Spleen (tissue), 11 donors: Measurements from ENCODE around the gene IQSEC1. TPM values are rescaled to one million over a fixed set of nuclear protein-coding genes. Genes with fewer than 3 reads are reported as not detected.

ENCODE experiments used
- DNase-seq: peaks from one replicate; pipeline ENCODE4 v3.0.0-alpha.2; 2020
- H3K27ac ChIP-seq, 8 donors: fragments of 200-600 bp; sonication (generic) in 7 of 8; 1 replicate in 4 of 8; 2 replicates in 4 of 8; pipeline versions ENCODE4 v1.5.0 to v1.8.0; 2016 to 2021; ENCODE audit warnings: inconsistent platforms in 4 of 8, mild to moderate bottlenecking in 4 of 8, moderate library complexity in 1 of 8
- H3K27me3 ChIP-seq, 7 donors: fragments of 200-600 bp; sonication (generic) in 6 of 7; replicated peaks in 1 of 7; 1 replicate in 4 of 7; 2 replicates in 3 of 7; pipeline versions ENCODE4 v1.5.0 to v1.8.0; 2016 to 2021; ENCODE audit warnings: inconsistent platforms in 3 of 7, mild to moderate bottlenecking in 1 of 7
- H3K36me3 ChIP-seq, 6 donors: fragments of 200-600 bp; sonication (generic) in 5 of 6; 1 replicate in 4 of 6; 2 replicates in 2 of 6; pipeline versions ENCODE4 v1.5.0 to v1.8.0; 2016 to 2021; ENCODE audit warnings: inconsistent platforms in 2 of 6
- H3K4me1 ChIP-seq, 6 donors: fragments of 200-600 bp; sonication (generic) in 5 of 6; 1 replicate in 3 of 6; 2 replicates in 3 of 6; pipeline versions ENCODE4 v1.5.0 to v1.8.0; 2016 to 2021; ENCODE audit warnings: inconsistent platforms in 3 of 6
- H3K4me3 ChIP-seq, 8 donors: fragments of 200-600 bp; sonication (generic) in 7 of 8; 1 replicate in 4 of 8; 2 replicates in 4 of 8; pipeline versions ENCODE4 v1.5.0 to v1.8.0; 2016 to 2021; ENCODE audit warnings: inconsistent platforms in 4 of 8, mild to moderate bottlenecking in 4 of 8, moderate library complexity in 2 of 8
- H3K9me3 ChIP-seq, 8 donors: fragments of 200-600 bp; sonication (generic) in 7 of 8; 1 replicate in 4 of 8; 2 replicates in 4 of 8; pipeline versions ENCODE4 v1.5.0 to v1.8.0; 2016 to 2021; ENCODE audit warnings: inconsistent platforms in 4 of 8
- POLR2A ChIP-seq, 3 donors: fragments of 450-650 bp; IDR thresholded peaks; one replicate each; pipeline ENCODE4 v1.5.1; 2017; ENCODE audit warnings: antibody characterized with exemption in 3 of 3, mild to moderate bottlenecking in 1 of 3
- POLR2AphosphoS5 ChIP-seq, 3 donors: sonication (generic); formaldehyde crosslinking; IDR thresholded peaks; one replicate each; pipeline ENCODE4 v1.5.1; 2017; ENCODE audit warnings: antibody characterized with exemption in 3 of 3
- WGBS, 5 donors: extraction: QIAGEN DNeasy Blood & Tissue Kit in 3 of 5; methylation state at CpG; one replicate each; pipeline versions ENCODE4 v1.1.5 to v1.1.7; 2013 to 2018; 5-methylcytosine and 5-hydroxymethylcytosine counted together
- intact Hi-C: fragments of 100-400 bp; cut with DNase I; formaldehyde crosslinking; loops from one replicate; pipeline ENCODE4 v1.15.0; 2023; ENCODE audit warnings: low total_unique reads
- polyA plus RNA-seq, 3 donors: library from polyadenylated mRNA; stranded (reverse); fragments of 200-250 nt; gene quantifications; one replicate each; pipeline ENCODE4 v1.2.1, GENCODE V29; 2013
- total RNA-seq, 7 donors: library from RNA; depleted of rRNA in 3 of 7; stranded (reverse); fragments of >200 nt in 3 of 7; fragmentation: NEBNext Ultra II Directional in 4 of 7; extraction: Animal tissue kit (Norgen Biotek cat#: 25700) in 4 of 7; gene quantifications; one replicate each; pipeline versions ENCODE4 v1.1.0 to v1.2.1, GENCODE V29; 2016 to 2021
- TF ChIP-seq, protein P1 (sequence below), 11 experiments: fragments of 200-600 bp in 7 of 11; fragments of 450-650 bp in 4 of 11; sonication (generic) in 4 of 11; IDR thresholded peaks in 8 of 11; conservative IDR thresholded peaks in 3 of 11; 1 replicate in 7 of 11; 2 replicates in 4 of 11; pipeline versions ENCODE4 v1.4.0 to v1.8.0; 2016 to 2021; ENCODE audit warnings: antibody characterized with exemption in 11 of 11, inconsistent platforms in 4 of 11, mild to moderate bottlenecking in 1 of 11
- donor health status: healthy with polysubstance abuse.
- donor health status: DM: no; HTN: no; CAD: no; lungs with moderate emphysema.
- donor health status: DM: no; HTN: no; CAD: no.
- donor health status: Bipolar disorder and iron deficiency.
- donor health status: healthy.
- donor health status: DM: no; HTN: no; CAD: no.
- donor health status: DM: yes; HTN: yes; CAD: no.

IQSEC1 gene
- total and polyA plus RNA-seq, 10 donors: 23.0 to 170 (median 116) TPM

DNA sequence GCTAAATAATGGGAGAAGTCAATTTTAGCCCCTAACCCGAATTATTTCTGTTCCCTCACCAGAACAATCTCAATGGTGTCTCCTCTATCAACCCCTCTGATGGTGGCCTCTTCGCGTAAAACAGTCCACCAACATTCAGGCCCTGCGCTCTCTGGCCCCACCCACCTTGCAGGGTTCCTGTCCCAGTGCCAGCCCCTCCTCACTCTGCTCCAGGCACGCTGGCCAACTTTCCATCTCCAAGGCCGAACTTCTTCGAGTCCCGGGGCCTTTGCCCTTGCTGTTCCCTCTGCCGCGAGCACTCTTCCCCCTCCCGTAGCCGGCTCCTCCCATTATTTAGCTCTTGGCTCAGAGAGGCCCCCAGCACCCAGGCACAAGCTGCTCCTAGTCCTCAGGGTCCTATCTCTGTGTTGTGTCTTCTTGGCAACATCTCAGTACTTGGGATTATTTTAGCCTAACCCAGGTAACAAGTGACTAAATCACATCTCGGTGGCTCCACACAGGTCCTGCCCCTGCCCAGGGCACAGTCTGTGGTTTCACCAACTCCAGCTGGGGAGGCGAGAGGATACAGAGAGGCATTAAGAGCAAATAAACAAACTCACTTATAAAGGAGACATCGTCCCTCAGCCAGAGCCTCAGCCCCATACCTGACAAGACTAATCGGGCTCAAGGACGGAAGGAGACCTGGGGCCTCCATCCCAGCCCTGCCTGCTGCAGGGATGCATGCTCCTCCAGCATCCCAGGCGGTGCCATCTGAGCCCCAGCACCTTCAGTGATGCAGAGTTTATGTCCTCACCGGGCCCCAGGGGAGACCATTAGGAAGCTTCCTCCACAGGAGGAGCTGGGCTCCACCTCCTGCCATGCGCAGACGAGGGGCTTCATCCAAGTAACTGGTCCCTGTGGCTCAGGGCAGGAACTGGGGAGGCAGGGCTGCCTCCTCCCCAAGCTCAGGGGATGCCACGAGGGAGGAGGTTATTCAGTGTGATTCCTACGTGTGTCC, 19.7 kb upstream of the IQSEC1 start:
- no peaks in the 10 kb centered on the region for H3K36me3 ChIP-seq
- WGBS, 5 donors: 67 to 78% (median 72%) methylated on average over 21 to 23 of the region's 23 CpGs
- peaks cover 15 to 40% (median 22%) of the 10 kb centered on the region in 6 donors for H3K4me1 ChIP-seq
- no peak overlapping the region for H3K27ac ChIP-seq
- intact Hi-C loops: loop anchor here (5.0 kb wide), 1 partner anchor 359 kb away; no protein-coding TSS in a partner anchor
- peaks cover 0 to 8% (median 0%) of the 10 kb centered on the region in 7 donors for H3K27me3 ChIP-seq
- no peak overlapping the region for H3K4me3 ChIP-seq
- no peak for TF ChIP-seq POLR2A (IDR thresholded peaks at IDR 0.05)
- no peak for TF ChIP-seq POLR2AphosphoS5 (IDR thresholded peaks at IDR 0.05)
- no peak for DNase-seq
- H3K9me3 ChIP-seq: no peaks in the 10 kb centered on the region

DNA sequence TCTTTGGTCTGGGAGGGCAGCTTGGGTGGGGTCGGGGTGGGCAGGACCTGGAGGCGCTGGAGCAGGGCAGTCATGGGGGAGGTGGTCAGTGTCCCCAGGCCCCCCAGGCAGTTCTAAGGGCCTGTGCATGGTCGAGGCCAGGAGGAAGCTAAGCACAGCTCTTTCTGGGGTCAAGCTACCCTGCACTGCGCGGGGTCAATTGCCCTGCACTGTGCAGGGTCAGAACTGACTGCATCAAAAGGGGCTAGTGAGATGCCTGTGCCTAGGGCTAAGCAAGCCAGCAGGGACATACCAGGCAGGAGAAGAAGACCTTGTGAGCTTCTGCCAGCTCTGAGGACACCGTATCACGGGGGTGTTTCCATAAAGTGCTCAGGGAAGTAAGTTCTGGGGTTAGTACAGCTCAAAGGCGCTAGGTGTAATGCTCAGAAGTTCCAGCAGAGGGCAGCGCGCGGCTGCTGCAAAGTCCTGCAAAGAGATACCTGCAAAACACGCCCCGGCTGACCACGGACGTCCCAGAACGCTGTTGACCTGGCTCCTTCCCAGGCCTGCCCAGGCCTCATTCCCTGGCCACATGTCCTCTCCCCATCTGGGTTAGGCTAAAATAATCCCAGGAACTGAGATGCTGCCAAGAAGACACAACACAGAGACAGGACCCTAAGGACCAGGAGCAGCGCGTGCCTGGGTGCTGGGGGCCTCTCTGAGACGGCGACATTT, 18.8 kb upstream of the IQSEC1 start:
- no peaks in the 10 kb centered on the region for H3K9me3 ChIP-seq
- H3K27me3 ChIP-seq: peaks cover 0 to 8% (median 0%) of the 10 kb centered on the region in 7 donors
- intact Hi-C loops: loop anchor here (5.0 kb wide), 1 partner anchor 360 kb away; no protein-coding TSS in a partner anchor
- H3K4me3 ChIP-seq: no peak overlapping the region
- TF ChIP-seq, protein P1, sequence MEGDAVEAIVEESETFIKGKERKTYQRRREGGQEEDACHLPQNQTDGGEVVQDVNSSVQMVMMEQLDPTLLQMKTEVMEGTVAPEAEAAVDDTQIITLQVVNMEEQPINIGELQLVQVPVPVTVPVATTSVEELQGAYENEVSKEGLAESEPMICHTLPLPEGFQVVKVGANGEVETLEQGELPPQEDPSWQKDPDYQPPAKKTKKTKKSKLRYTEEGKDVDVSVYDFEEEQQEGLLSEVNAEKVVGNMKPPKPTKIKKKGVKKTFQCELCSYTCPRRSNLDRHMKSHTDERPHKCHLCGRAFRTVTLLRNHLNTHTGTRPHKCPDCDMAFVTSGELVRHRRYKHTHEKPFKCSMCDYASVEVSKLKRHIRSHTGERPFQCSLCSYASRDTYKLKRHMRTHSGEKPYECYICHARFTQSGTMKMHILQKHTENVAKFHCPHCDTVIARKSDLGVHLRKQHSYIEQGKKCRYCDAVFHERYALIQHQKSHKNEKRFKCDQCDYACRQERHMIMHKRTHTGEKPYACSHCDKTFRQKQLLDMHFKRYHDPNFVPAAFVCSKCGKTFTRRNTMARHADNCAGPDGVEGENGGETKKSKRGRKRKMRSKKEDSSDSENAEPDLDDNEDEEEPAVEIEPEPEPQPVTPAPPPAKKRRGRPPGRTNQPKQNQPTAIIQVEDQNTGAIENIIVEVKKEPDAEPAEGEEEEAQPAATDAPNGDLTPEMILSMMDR (IDR thresholded peaks at IDR 0.05 in 8 of 11, conservative IDR thresholded peaks at IDR 0.05 in 3 of 11): peak; percentile 90 to 98 (median 96)
- no peak for TF ChIP-seq POLR2A (IDR thresholded peaks at IDR 0.05)
- WGBS, 5 donors: 32 to 43% (median 36%) methylated on average over 13 to 20 of the region's 20 CpGs
- H3K36me3 ChIP-seq: no peaks in the 10 kb centered on the region
- H3K27ac ChIP-seq: no peak overlapping the region
- H3K4me1 ChIP-seq: peaks cover 15 to 48% (median 31%) of the 10 kb centered on the region in 6 donors
- DNase-seq: peak; percentile 95

DNA sequence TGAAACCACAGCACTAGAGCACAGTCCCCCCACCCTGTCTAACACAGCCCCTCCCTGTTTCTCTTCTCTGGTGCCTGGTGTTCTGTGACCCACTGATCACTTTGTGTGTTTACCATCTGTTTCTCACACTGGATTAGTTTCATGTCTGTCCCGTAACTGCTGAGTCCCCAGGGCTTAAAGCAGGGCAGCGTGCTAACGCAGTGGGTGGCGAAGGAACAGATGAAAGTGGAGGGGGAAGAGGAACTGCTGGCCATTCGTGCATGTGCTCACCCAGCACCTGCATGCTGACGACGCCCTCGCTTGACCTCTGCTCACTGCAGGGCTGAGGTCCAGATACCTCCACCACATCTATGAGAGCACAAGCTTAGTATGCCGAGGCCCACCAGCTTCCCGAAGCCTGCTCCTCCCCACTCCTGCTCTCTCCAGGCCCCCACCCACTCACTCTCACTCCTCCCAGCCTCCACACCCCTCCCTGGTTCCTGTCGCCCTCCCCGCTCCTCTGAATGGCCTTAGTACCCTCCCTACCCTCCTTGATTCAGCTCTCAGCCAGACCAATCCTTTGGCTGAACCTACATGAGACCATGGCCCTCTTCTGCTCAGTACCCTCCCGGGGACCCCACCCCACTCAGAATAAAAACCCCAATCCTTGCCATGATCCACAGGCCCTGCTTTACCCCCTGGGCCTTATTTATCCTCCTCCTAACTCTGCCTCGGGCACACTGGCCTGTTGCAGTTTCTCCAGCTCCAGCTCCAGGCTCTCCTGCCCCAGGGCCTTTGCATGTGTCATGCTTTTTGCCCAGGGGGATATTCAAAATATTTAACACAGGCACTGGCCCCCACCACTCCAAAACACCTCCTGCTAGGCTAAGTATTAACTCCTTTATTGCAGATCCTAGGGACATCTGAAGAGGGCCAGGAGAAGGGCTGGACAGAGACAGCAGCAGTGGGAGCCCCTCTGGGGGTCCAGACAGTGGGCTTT, 15.1 kb upstream of the IQSEC1 start:
- TF ChIP-seq POLR2AphosphoS5 (IDR thresholded peaks at IDR 0.05): peak in 2 of 3 donors; percentile 79 to 85
- no peak for TF ChIP-seq POLR2A (IDR thresholded peaks at IDR 0.05)
- Histone ChIP-seq H3K9me3 (no peaks in the 10 kb centered on the region), H3K36me3 (no peaks in the 10 kb centered on the region), H3K27ac (peak overlapping the region in 6 of 8 donors; percentile 32 to 87 (median 75)), H3K27me3 (no peaks in the 10 kb centered on the region), H3K4me1 (peaks cover 15 to 75% (median 55%) of the 10 kb centered on the region in 6 donors), H3K4me3 (no peak overlapping the region)
- intact Hi-C loops: no loop called here
- DNase-seq: no peak
- 62 to 74% (median 63%) methylated on average over 14 of the region's 14 CpGs for WGBS, 5 donors

GRCh38 chr3:13087320-13087990, 14.2 kb upstream of the IQSEC1 start:
- no peaks in the 10 kb centered on the region for H3K9me3 ChIP-seq
- DNase-seq: peak; percentile 84
- intact Hi-C loops: no loop called here
- no peaks in the 10 kb centered on the region for H3K36me3 ChIP-seq
- TF ChIP-seq POLR2A (IDR thresholded peaks at IDR 0.05) (no peak), POLR2AphosphoS5 (IDR thresholded peaks at IDR 0.05) (no peak)
- TF ChIP-seq, protein P1 (IDR thresholded peaks at IDR 0.05 in 8 of 11, conservative IDR thresholded peaks at IDR 0.05 in 3 of 11): no peak
- peak overlapping the region in 6 of 8 donors; percentile 32 to 87 (median 75) for H3K27ac ChIP-seq
- 50 to 60% (median 55%) methylated on average over 11 of the region's 11 CpGs for WGBS, 5 donors
- no peaks in the 10 kb centered on the region for H3K27me3 ChIP-seq
- H3K4me3 ChIP-seq: no peak overlapping the region
- peaks cover 9 to 78% (median 61%) of the 10 kb centered on the region in 6 donors for H3K4me1 ChIP-seq
